Right lobe of liver (tissue), 6 donors: ENCODE measurements around the gene SPIB. TPM values are rescaled to one million over a fixed set of nuclear protein-coding genes. Genes with fewer than 3 reads are reported as not detected.

ENCODE experiments used
- ATAC-seq, 4 donors: fragments of 200-7000 bp; cut with Tn5 transposase; one replicate each; pipeline ENCODE4 v1.9.1; 2020; ENCODE audit warnings: mild to moderate bottlenecking in 4 of 4, moderate library complexity in 4 of 4
- DNase-seq, 3 donors: peaks; one replicate each; pipeline ENCODE4 v3.0.0-alpha.2; 2020
- H3K27ac ChIP-seq, 3 donors: fragments of 200-600 bp; one replicate each; pipeline ENCODE4 v1.8.0; 2022
- H3K27me3 ChIP-seq, 2 donors: fragments of 200-600 bp; one replicate each; pipeline ENCODE4 v1.8.0; 2022
- H3K36me3 ChIP-seq, 4 donors: fragments of 200-600 bp; sonication (generic) in 1 of 4; one replicate each; pipeline versions ENCODE4 v1.5.1 to v1.8.0; 2017 to 2022; ENCODE audit warnings: control low read depth in 1 of 4
- H3K4me1 ChIP-seq, 4 donors: fragments of 200-600 bp; sonication (generic) in 1 of 4; one replicate each; pipeline versions ENCODE4 v1.5.1 to v1.8.0; 2017 to 2022; ENCODE audit warnings: control low read depth in 1 of 4
- H3K4me3 ChIP-seq, 3 donors: fragments of 200-600 bp; one replicate each; pipeline ENCODE4 v1.8.0; 2022
- H3K9me3 ChIP-seq, 4 donors: fragments of 200-600 bp; sonication (generic) in 1 of 4; one replicate each; pipeline versions ENCODE4 v1.5.1 to v1.8.0; 2017 to 2022; ENCODE audit warnings: control low read depth in 1 of 4
- POLR2A ChIP-seq: fragments of 450-650 bp; IDR thresholded peaks from one replicate; pipeline ENCODE4 v1.6.1; 2017; ENCODE audit warnings: antibody characterized with exemption, mild to moderate bottlenecking
- WGBS: methylation state at CpG from one replicate; pipeline ENCODE4 v1.1.6; 2018; ENCODE audit warnings: low coverage, low lambda C conversion rate; ENCODE audit not compliant: insufficient coverage; ENCODE audit errors: missing lambda C conversion rate; 5-methylcytosine and 5-hydroxymethylcytosine counted together
- intact Hi-C, 2 donors: fragments of 100-400 bp; cut with DNase I; formaldehyde crosslinking; loops; one replicate each; pipeline versions ENCODE4 v1.11.2 to v1.14.1; 2022
- total RNA-seq, 6 experiments: library from RNA; depleted of rRNA in 2 of 6; stranded (reverse); fragments of >200 nt in 2 of 6; fragmentation: NEBNext Ultra II Directional in 3 of 6; extraction: Animal tissue kit (Norgen Biotek cat#: 25700) in 3 of 6; gene quantifications; one replicate each; pipeline versions ENCODE4 v1.1.0 to v1.2.4, GENCODE V29; 2016 to 2023
- TF ChIP-seq, protein P1 (sequence below), 4 donors: fragments of 200-600 bp in 3 of 4; fragments of 450-650 bp in 1 of 4; IDR thresholded peaks; one replicate each; pipeline versions ENCODE4 v1.5.1 to v1.8.0; 2016 to 2022; ENCODE audit warnings: antibody characterized with exemption in 4 of 4, mild to moderate bottlenecking in 2 of 4
- donor health status: DM: no; HTN: yes; CAD: no.
- donor health status: DM: no; HTN: no; CAD: no.
- donor health status: DM: no; HTN: no; CAD: no.
- donor health status: DM: no; HTN: yes; CAD: no.
- donor health status: DM: no; HTN: yes; CAD: no.

SPIB gene
- total RNA-seq, 6 experiments from 2014 or later: 0.51 TPM; not detected in 5

DNA sequence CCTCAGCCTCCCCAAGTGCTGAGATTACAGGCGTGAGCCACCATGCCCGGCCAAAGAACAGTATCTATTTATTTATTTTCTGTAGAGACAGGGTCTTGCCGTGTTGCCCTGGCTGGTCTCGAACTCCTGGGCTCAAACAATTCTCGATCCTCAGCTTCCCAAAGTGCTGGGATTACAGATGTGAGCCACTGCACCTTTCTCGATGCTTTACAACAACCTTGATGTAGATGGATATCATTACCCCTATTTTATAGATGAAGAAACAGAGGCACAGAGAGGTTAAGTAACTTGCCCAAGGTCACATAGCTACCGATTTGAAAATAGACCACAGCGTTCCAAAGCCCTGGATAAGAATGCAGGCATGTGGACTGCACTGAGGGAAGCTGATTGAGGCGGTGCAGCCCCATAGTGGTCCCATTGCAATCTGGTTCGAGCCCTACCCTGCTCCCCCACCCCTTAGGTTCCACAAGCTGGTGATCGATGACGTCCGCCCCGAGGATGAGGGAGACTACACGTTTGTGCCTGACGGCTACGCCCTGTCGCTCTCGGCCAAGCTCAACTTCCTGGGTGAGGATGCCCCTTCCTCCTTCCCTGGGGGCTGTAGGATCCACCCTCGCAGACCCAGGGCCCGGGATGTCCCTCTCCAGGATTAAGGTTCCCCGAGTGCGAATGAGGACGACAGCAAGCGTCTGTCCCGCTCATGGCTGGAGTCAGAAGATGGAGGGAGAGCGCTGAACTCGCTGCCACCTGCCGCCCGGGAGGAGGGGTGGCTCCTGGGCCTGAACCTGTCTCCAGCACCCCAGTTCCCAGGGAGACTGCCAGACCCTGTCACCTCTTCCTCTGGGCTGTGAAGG lies 31.9 kb downstream of the SPIB start:
- intact Hi-C loops: loop anchor here in 1 of 2 donors (10.0 kb wide), 1 partner anchor 76 kb away; the partner anchor contains the start of gene NR1H2

DNA sequence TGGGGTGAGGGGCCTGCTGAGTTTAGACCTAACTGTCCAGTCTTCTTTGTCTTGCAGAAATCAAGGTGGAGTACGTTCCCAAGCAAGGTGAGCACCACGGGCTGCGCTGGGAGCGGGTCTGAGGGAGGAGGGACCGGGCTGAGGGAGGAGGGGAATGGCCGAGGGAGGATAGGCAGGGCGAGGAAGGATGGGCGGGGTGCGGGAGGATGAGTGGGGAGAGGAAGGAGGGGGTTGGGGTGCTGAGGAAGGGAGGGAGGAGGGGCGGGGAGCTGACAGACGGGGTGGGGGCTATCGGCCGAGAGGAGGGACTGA lies 32.4 kb downstream of the SPIB start:
- ATAC-seq (no peak), DNase-seq (no peak)
- intact Hi-C loops: loop anchor here in 1 of 2 donors (10.0 kb wide), 1 partner anchor 76 kb away; the partner anchor contains the start of gene NR1H2
- Histone ChIP-seq H3K36me3 (no peaks in the 10 kb centered on the region), H3K4me1 (no peaks in the 10 kb centered on the region), H3K27me3 (no peaks in the 10 kb centered on the region), H3K4me3 (no peak overlapping the region), H3K27ac (no peak overlapping the region), H3K9me3 (no peaks in the 10 kb centered on the region)
- TF ChIP-seq POLR2A: no peak
- TF ChIP-seq, protein P1, sequence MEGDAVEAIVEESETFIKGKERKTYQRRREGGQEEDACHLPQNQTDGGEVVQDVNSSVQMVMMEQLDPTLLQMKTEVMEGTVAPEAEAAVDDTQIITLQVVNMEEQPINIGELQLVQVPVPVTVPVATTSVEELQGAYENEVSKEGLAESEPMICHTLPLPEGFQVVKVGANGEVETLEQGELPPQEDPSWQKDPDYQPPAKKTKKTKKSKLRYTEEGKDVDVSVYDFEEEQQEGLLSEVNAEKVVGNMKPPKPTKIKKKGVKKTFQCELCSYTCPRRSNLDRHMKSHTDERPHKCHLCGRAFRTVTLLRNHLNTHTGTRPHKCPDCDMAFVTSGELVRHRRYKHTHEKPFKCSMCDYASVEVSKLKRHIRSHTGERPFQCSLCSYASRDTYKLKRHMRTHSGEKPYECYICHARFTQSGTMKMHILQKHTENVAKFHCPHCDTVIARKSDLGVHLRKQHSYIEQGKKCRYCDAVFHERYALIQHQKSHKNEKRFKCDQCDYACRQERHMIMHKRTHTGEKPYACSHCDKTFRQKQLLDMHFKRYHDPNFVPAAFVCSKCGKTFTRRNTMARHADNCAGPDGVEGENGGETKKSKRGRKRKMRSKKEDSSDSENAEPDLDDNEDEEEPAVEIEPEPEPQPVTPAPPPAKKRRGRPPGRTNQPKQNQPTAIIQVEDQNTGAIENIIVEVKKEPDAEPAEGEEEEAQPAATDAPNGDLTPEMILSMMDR (IDR thresholded peaks at IDR 0.05): no peak
- WGBS: 40% methylated on average over 13 of the region's 13 CpGs

More for the DNA sequence above, 31.9 kb downstream of the SPIB start:
- DNase-seq (no peak), ATAC-seq (no peak)
- TF ChIP-seq POLR2A: no peak
- TF ChIP-seq, protein P1 (IDR thresholded peaks at IDR 0.05): no peak
- Histone ChIP-seq H3K4me1 (no peaks in the 10 kb centered on the region), H3K27me3 (no peaks in the 10 kb centered on the region), H3K36me3 (no peaks in the 10 kb centered on the region), H3K27ac (no peak overlapping the region), H3K9me3 (no peaks in the 10 kb centered on the region), H3K4me3 (no peak overlapping the region)
- 48% methylated on average over 8 of the region's 30 CpGs for WGBS

DNA sequence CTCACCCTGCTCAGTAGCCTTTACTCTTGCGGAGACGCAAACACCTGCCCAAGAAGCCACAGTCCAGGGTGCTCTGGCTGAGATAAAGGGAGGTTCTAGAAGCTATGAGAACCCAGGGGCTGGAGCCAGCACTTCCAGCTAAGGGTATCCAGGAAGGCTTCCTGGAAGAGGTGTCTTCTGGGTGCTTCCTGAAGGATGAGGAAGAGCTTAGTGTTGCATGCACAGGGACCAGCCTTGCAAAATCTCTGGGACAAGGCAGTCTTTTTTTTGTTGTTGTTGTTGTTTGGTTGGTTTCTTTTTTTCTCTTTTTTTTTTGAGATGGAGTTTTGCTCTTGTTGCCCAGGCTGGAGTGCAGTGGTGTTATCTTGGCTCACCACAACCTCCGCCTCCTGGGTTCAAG lies 34.5 kb downstream of the SPIB start:
- no peaks in the 10 kb centered on the region for H3K9me3 ChIP-seq
- no peak for ATAC-seq

DNA sequence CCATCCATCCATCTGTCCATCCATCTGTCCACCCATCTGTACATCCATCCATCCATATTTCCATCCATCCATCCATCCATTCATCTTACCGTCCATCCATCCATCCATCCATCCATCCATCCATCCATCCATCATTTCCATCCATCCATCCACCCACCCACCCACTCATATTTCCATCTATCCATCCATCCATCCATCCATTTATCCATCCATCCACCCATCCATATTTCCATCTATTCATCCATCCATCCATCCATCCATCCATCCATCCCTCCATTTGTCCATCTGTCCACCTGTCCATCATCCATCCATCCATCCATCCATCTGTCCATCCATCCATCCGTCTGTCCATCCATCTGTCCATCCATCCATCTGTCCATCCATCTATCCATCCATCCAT lies 37.3 kb downstream of the SPIB start:
- Histone ChIP-seq H3K9me3 (no peaks in the 10 kb centered on the region), H3K36me3 (no peaks in the 10 kb centered on the region), H3K4me3 (no peak overlapping the region), H3K4me1 (no peaks in the 10 kb centered on the region), H3K27me3 (no peaks in the 10 kb centered on the region), H3K27ac (no peak overlapping the region)
- WGBS: 42% methylated on average over 2 of the region's 2 CpGs
- ATAC-seq: no peak
- TF ChIP-seq, protein P1 (IDR thresholded peaks at IDR 0.05): no peak
- no peak for TF ChIP-seq POLR2A
- intact Hi-C loops: loop anchor here in 1 of 2 donors (10.0 kb wide), 1 partner anchor 81 kb away; the partner anchor contains the start of gene NR1H2
- no peak for DNase-seq

More for the DNA sequence above, 34.5 kb downstream of the SPIB start:
- Histone ChIP-seq H3K4me1 (no peaks in the 10 kb centered on the region), H3K27ac (no peak overlapping the region), H3K36me3 (no peaks in the 10 kb centered on the region), H3K4me3 (no peak overlapping the region), H3K27me3 (no peaks in the 10 kb centered on the region)
- no peak for DNase-seq
- TF ChIP-seq POLR2A: no peak
- TF ChIP-seq, protein P1 (IDR thresholded peaks at IDR 0.05): no peak
- 90% methylated on average over 3 of the region's 3 CpGs for WGBS
- intact Hi-C loops: loop anchor here in 1 of 2 donors (10.0 kb wide), 1 partner anchor 78 kb away; the partner anchor contains the start of gene NR1H2
